Activated T-helper 2 cell treated with anti-CD3 and anti-CD28 coated beads, Interferon-gamma antibody, Interleukin-2, Interleukin-4, amounts not matched to agents 10 μg/mL and 5 μg/mL and 100 μg/mL, durations not matched to agents 14 hours and 24 hours and 36 hours (primary cell): ENCODE measurements around the gene KRTAP10-1. TPM values are rescaled to one million over a fixed set of nuclear protein-coding genes. Genes with fewer than 3 reads are reported as not detected.
"Not testable (repeated sequence)": the region's sequence is repeated elsewhere in the genome, so short reads cannot be mapped to it uniquely, and the experiment has no call there.

Experiments
- DNase-seq: peaks from one replicate; pipeline ENCODE4 v3.0.0; 2021; ENCODE audit warnings: low spot score
- H3K27ac Mint-ChIP-seq: one replicate; pipeline ENCODE4 v1.8.0; 2021; ENCODE audit warnings: mixed read lengths
- H3K27me3 Mint-ChIP-seq: one replicate; pipeline ENCODE4 v1.8.0; 2021; ENCODE audit warnings: low read depth, mixed read lengths
- H3K36me3 Mint-ChIP-seq: one replicate; pipeline ENCODE4 v1.8.0; 2021; ENCODE audit warnings: low read depth, mixed read lengths
- H3K4me1 Mint-ChIP-seq: one replicate; pipeline ENCODE4 v1.8.0; 2021; ENCODE audit warnings: low read depth, mixed read lengths
- H3K4me3 Mint-ChIP-seq: one replicate; pipeline ENCODE4 v1.8.0; 2021; ENCODE audit warnings: low read depth, mild to moderate bottlenecking, moderate library complexity, mixed read lengths
- H3K9me3 Mint-ChIP-seq: one replicate; pipeline ENCODE4 v1.8.0; 2021; ENCODE audit warnings: mixed read lengths
- intact Hi-C: fragments of 100-400 bp; cut with micrococcal nuclease; formaldehyde crosslinking; loops from one replicate; pipeline ENCODE4 v1.15.1; 2023
- total RNA-seq: library from RNA; stranded (reverse); gene quantifications from 2 replicates; pipeline ENCODE4 v1.2.3, GENCODE V29; 2022

The KRTAP10-1 gene
- total RNA-seq, 1 donor from 2014 or later, result not detected

DNA sequence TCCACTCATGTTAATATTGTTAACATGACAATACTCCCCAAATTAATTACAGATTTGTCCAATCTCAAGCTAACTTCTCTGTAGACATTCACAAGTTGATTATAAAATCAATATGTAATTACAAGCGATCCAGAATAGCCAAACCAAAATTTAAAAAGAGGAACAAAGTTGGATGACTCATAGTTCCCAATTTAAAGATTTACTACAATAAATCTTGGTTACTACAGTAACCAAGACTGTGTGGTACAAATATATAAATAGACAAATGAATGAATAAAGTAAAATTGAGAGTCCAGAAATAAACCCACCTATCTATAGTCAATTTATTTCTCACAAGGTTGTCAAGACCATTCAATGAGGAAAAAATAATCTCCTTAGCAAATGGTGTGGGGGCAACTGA lies 26.4 kb upstream of the KRTAP10-1 start:
- Mint-ChIP-seq H3K9me3 (peaks cover 14% of the 10 kb centered on the region), H3K4me1 (peaks cover 12% of the 10 kb centered on the region), H3K36me3 (no peaks in the 10 kb centered on the region), H3K4me3 (no peak overlapping the region), H3K27ac (no peak overlapping the region), H3K27me3 (peaks cover 12% of the 10 kb centered on the region)
- intact Hi-C loops, result no loop called here
- no peak for DNase-seq

DNA sequence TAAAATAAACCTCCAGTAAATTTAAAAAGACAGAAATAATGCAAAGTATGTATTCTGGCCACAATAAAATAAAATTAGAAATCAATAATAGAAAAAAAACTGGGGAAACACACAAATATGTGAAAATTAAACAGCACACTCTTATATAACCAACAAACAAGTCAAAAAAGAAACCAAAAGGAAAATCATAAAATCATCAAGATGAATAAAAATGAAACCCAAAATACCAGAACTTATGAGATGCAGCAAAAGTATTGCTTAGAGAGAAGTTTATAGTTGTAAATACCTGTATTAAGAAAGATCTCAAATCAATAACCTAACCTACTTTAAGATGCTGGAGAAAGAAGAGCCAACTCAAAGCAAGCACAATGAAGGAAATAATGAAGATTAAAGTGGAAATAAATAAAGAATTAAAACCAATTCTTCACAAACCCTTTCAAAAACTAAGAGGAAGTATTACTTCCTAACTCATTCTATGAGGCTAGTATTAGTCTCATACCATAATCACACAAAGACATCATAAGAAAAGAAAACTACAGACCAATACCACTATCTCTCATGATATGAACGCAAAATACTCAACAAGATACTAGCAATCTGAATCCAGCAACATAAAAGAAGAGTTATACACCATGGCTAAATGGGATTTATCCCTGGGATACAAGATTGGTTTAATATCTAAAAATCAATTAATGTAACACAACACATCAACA lies 25.0 kb upstream of the KRTAP10-1 start:
- intact Hi-C loops, result no loop called here
- no peak for DNase-seq
- peaks cover 12% of the 10 kb centered on the region for H3K4me1 Mint-ChIP-seq
- H3K9me3 Mint-ChIP-seq, result peaks cover 19% of the 10 kb centered on the region
- no peak overlapping the region for H3K27ac Mint-ChIP-seq
- H3K27me3 Mint-ChIP-seq, result peaks cover 18% of the 10 kb centered on the region
- H3K4me3 Mint-ChIP-seq, result no peak overlapping the region
- H3K36me3 Mint-ChIP-seq, result no peaks in the 10 kb centered on the region

- no peak overlapping the region for H3K4me3 Mint-ChIP-seq
- no peak for DNase-seq
- no peaks in the 10 kb centered on the region for H3K36me3 Mint-ChIP-seq
- H3K9me3 Mint-ChIP-seq, result peaks cover 19% of the 10 kb centered on the region
- H3K27ac Mint-ChIP-seq, result no peak overlapping the region
- intact Hi-C loops, result no loop called here
- H3K27me3 Mint-ChIP-seq, result peaks cover 21% of the 10 kb centered on the region
- H3K4me1 Mint-ChIP-seq, result peaks cover 12% of the 10 kb centered on the region
Observed at GRCh38 chr21:44564099-44564498, 24.1 kb upstream of the KRTAP10-1 start.

- Mint-ChIP-seq H3K4me1 (no peaks in the 10 kb centered on the region), H3K36me3 (no peaks in the 10 kb centered on the region), H3K27ac (no peak within 1 kb of the TSS), H3K9me3 (peaks cover 19% of the 10 kb centered on the region), H3K27me3 (peaks cover 23% of the 10 kb centered on the region), H3K4me3 (no peak within 1 kb of the TSS)
- no peak for DNase-seq
- intact Hi-C loops, result no loop called here
Observed at GRCh38 chr21:44558695-44559094, 18.7 kb upstream of the KRTAP10-1 start, which contains the start of gene KRTAP10-3. Gene KRTAP10-3, minus strand, starts transcription at chr21:44558795. Its CDS starts 80 bp downstream, at chr21:44558715.

DNA sequence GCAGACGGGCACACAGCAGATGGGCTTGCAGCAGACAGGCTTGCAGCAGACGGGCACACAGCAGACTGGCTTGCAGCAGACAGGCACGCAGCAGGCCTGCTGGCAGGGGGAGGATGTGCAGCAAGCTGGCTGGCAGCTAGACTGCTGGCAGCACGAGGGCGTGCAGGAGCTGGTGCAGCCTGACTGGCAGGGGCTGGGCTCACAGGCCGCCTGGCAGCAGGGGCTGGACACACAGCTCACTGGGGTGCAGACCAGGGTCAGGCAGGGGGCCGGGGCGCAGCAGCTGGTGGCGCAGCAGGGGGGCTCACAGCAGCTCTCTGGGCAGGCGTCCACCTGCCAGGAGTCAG lies 18.3 kb upstream of the KRTAP10-1 start:
- H3K36me3 Mint-ChIP-seq, intact Hi-C loops, H3K4me3 Mint-ChIP-seq, H3K27ac Mint-ChIP-seq, DNase-seq, H3K4me1 Mint-ChIP-seq: not testable (repeated sequence)
- Mint-ChIP-seq H3K27me3 (peaks cover 23% of the 10 kb centered on the region), H3K9me3 (peaks cover 18% of the 10 kb centered on the region)

DNA sequence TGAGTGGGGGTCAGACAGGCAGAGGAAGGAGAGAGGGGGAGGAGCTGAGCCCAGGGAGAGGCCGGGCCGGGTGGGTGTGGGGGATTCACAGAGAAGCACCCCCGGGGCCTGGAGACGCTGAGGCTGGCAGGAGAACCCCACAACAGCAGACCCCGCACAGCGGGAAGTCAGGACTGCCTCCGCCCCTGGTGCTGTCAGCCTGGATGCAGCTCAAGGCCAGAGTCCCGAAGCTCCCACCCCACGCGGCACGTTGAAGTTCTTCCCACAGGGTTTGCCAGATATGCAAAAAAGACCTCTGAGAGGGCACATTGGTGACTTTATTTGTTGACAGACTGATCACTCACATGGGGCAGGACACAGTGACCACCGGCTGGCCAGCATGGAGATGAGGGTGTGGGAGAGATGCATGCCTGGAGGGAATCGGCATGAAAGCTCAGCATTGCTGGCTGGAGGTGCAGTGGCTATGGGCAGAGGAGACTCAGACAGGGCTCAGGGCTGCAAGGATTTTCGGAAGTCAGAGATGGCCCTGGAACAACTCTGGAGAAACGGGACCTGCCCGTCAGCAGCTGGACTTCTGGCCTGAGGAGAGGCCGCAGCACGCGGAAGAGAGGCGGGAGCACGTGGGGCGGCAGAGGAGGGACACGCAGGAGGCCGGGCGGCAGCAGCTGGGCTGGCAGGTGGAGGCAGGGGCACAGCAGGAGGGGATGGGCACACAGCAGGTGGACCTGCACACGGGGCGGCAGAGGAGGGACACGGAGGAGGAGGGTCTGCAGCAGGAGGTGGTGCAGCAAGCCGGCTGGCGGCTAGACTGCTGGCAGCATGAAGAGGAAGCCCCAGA lies 17.7 kb upstream of the KRTAP10-1 start:
- Mint-ChIP-seq H3K4me3 (no peak overlapping the region), H3K27ac (no peak overlapping the region), H3K36me3 (no peaks in the 10 kb centered on the region), H3K4me1 (no peaks in the 10 kb centered on the region), H3K9me3 (peaks cover 14% of the 10 kb centered on the region), H3K27me3 (peaks cover 23% of the 10 kb centered on the region)
- DNase-seq, result no peak
- intact Hi-C loops, result no loop called here

DNA sequence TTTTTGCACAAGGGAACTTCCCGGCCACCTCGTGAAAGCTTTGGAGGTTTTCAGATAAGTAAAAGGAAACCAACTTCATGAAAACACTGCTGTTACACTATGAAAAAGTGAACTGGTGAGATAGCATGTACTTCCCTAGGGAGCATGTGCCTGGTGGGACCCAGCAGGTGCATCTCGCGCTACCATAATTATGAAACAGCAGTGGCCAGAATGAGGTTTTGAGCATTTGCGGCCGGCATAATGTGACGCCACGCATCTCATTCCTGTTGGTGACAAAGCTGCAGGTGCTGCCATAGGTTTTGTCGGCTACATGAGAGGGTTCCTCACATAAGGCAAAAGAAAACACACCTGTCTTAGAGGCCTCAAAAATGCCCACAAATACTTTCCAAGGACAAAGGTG lies 16.9 kb upstream of the KRTAP10-1 start:
- no peaks in the 10 kb centered on the region for H3K4me1 Mint-ChIP-seq
- H3K27me3 Mint-ChIP-seq, result peaks cover 18% of the 10 kb centered on the region
- H3K27ac Mint-ChIP-seq, result no peak overlapping the region
- H3K4me3 Mint-ChIP-seq, result no peak overlapping the region
- intact Hi-C loops, result no loop called here
- H3K9me3 Mint-ChIP-seq, result peaks cover 8% of the 10 kb centered on the region
- no peaks in the 10 kb centered on the region for H3K36me3 Mint-ChIP-seq
- DNase-seq, result no peak

GRCh38 chr21:44555200-44555875 lies 15.3 kb upstream of the KRTAP10-1 start:
- no peak overlapping the region for H3K27ac Mint-ChIP-seq
- DNase-seq, result no peak
- intact Hi-C loops, result no loop called here
- H3K27me3 Mint-ChIP-seq, result peaks cover 10% of the 10 kb centered on the region
- H3K36me3 Mint-ChIP-seq, result no peaks in the 10 kb centered on the region
- H3K4me3 Mint-ChIP-seq, result no peak overlapping the region
- peaks cover under 1% of the 10 kb centered on the region for H3K9me3 Mint-ChIP-seq
- no peaks in the 10 kb centered on the region for H3K4me1 Mint-ChIP-seq

DNA sequence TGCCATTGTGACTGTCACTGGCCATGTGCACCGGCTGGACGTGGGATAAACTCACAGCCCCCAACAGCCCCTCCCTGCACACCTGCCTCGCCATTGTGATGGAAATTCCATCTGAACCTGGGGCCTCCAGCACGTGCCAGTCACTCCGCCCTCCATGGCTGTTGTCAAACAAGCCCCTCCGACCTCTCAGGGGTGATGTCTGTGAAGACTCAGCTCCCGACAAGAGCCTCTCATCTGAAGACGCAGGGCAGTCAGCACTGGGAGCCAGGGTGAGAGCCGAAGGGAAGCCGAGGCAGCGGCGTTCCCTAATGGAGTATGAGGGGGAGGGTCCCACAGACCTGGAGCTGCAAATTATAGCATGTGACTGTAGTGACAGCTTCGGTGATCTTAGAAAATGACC lies 12.7 kb upstream of the KRTAP10-1 start:
- H3K36me3 Mint-ChIP-seq, result peaks cover 3% of the 10 kb centered on the region

DNA sequence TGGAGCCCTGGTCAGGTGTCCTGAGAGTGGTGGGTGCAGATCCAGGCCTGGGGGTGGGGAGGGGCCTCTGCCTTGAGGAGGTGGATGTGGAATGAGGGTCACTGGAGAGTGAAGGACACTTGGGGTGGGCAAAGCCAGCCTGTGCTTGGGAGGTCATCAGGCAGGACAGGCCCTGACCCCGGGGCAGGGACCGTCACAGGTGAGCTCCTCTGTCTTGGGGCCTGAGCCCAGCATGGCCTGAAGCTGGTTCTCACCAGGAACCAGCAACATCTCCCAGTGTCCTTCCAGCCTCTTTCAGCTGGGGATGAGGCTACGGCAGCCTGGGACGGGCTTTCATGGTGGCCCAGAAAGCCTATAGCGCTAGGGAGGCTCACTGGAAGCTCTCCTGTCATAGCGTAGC lies 12.1 kb upstream of the KRTAP10-1 start:
- Mint-ChIP-seq H3K27me3 (peaks cover 3% of the 10 kb centered on the region), H3K36me3 (peaks cover 8% of the 10 kb centered on the region), H3K27ac (no peak overlapping the region), H3K4me3 (no peak overlapping the region), H3K9me3 (peaks cover 13% of the 10 kb centered on the region), H3K4me1 (peaks cover 8% of the 10 kb centered on the region)
- intact Hi-C loops, result no loop called here
- DNase-seq, result no peak

More for the DNA sequence above, 12.7 kb upstream of the KRTAP10-1 start:
- peaks cover 3% of the 10 kb centered on the region for H3K27me3 Mint-ChIP-seq
- no peak overlapping the region for H3K4me3 Mint-ChIP-seq
- H3K4me1 Mint-ChIP-seq, result peaks cover 3% of the 10 kb centered on the region
- DNase-seq, result no peak
- H3K27ac Mint-ChIP-seq, result no peak overlapping the region
- peaks cover 7% of the 10 kb centered on the region for H3K9me3 Mint-ChIP-seq
- intact Hi-C loops, result no loop called here

- H3K27ac Mint-ChIP-seq, result no peak within 1 kb of the TSS
- H3K4me3 Mint-ChIP-seq, result no peak within 1 kb of the TSS
- peaks cover 15% of the 10 kb centered on the region for H3K36me3 Mint-ChIP-seq
- peaks cover 3% of the 10 kb centered on the region for H3K27me3 Mint-ChIP-seq
- peaks cover 10% of the 10 kb centered on the region for H3K4me1 Mint-ChIP-seq
- H3K9me3 Mint-ChIP-seq, result peaks cover 20% of the 10 kb centered on the region
- intact Hi-C loops, result no loop called here
- no peak for DNase-seq
Observed at GRCh38 chr21:44551340-44551961, 11.5 kb upstream of the KRTAP10-1 start, which contains the start of gene KRTAP10-2. Gene KRTAP10-2, minus strand, starts transcription at chr21:44551505. Its CDS starts 47 bp downstream, at chr21:44551458.

DNA sequence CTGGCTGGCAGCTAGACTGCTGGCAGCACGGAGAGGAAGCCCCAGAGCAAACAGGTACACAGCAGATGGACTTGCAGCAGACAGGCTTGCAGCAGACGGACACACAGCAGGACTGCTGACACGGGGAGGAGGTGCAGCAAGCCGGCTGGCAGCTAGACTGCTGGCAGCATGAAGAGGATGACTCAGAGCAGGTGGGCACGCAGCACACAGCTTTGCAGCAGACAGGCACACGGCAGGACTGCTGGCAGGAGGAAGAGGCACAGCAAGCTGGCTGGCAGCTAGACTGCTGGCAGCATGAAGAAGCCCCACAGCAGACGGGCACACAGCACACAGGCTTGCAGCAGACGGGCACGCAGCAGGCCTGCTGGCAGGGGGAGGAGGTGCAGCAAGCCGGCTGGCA lies 10.8 kb upstream of the KRTAP10-1 start:
- Mint-ChIP-seq H3K27ac (no peak overlapping the region), H3K27me3 (peaks cover 3% of the 10 kb centered on the region), H3K9me3 (peaks cover 20% of the 10 kb centered on the region), H3K4me1 (peaks cover 10% of the 10 kb centered on the region), H3K36me3 (peaks cover 16% of the 10 kb centered on the region), H3K4me3 (no peak overlapping the region)
- DNase-seq, result no peak
- intact Hi-C loops, result no loop called here
